Mesothelial cell of epicardium (in vitro differentiated cells): Measurements from ENCODE around the gene ALG12. TPM values are rescaled to one million over a fixed set of nuclear protein-coding genes. Genes with fewer than 3 reads are reported as not detected.
"Not testable (repeated sequence)": the region's sequence is repeated elsewhere in the genome, so short reads cannot be mapped to it uniquely, and the experiment has no call there.

Source experiments
- DNase-seq, 2 experiments: peaks; one replicate each; pipeline ENCODE4 v3.0.0; 2021; ENCODE audit warnings: low spot score in 2 of 2; ENCODE audit not compliant: unreplicated experiment in 2 of 2
- H3K27ac Mint-ChIP-seq: 2 replicates; pipeline ENCODE4 v1.8.0; 2021; ENCODE audit warnings: mixed read lengths
- H3K27me3 Mint-ChIP-seq: 2 replicates; pipeline ENCODE4 v1.8.0; 2021; ENCODE audit warnings: low read depth, mixed read lengths
- H3K36me3 Mint-ChIP-seq: 2 replicates; pipeline ENCODE4 v1.8.0; 2021; ENCODE audit warnings: mixed read lengths
- H3K4me1 Mint-ChIP-seq: 2 replicates; pipeline ENCODE4 v1.8.0; 2021; ENCODE audit warnings: mixed read lengths
- H3K4me3 Mint-ChIP-seq: 2 replicates; pipeline ENCODE4 v1.8.0; 2021; ENCODE audit warnings: mild to moderate bottlenecking, moderate library complexity, mixed read lengths
- H3K9me3 Mint-ChIP-seq: 2 replicates; pipeline ENCODE4 v1.8.0; 2021; ENCODE audit warnings: mixed read lengths
- CTCF ChIP-seq: fragments of 200-600 bp; sonication (generic); IDR thresholded peaks from one replicate; pipeline ENCODE4 v1.5.0; 2021; ENCODE audit warnings: antibody characterized with exemption; ENCODE audit not compliant: unreplicated experiment
- total RNA-seq: library from RNA; stranded (reverse); gene quantifications from 3 replicates; pipeline ENCODE4 v1.2.1, GENCODE V29; 2021

The ALG12 gene
- total RNA-seq, 1 donor from 2014 or later = 26.4 TPM

GRCh38 chr22:49856343-49856742, 61.9 kb downstream of the ALG12 start:
- no peak overlapping the region for H3K4me3 Mint-ChIP-seq
- TF ChIP-seq CTCF = no peak
- no peaks in the 10 kb centered on the region for H3K9me3 Mint-ChIP-seq
- no peak overlapping the region for H3K27ac Mint-ChIP-seq
- H3K27me3 Mint-ChIP-seq = peaks cover 15% of the 10 kb centered on the region
- peaks cover 19% of the 10 kb centered on the region for H3K4me1 Mint-ChIP-seq
- H3K36me3 Mint-ChIP-seq = no peaks in the 10 kb centered on the region
- DNase-seq = no peak

- TF ChIP-seq CTCF = no peak
- H3K36me3 Mint-ChIP-seq = no peaks in the 10 kb centered on the region
- H3K4me1 Mint-ChIP-seq = peaks cover 19% of the 10 kb centered on the region
- peak overlapping the region; percentile 96 for H3K27ac Mint-ChIP-seq
- H3K4me3 Mint-ChIP-seq = peak overlapping the region; percentile 95
- H3K9me3 Mint-ChIP-seq = no peaks in the 10 kb centered on the region
- DNase-seq = no peak
- H3K27me3 Mint-ChIP-seq = peaks cover 25% of the 10 kb centered on the region
Observed at GRCh38 chr22:49855251-49855911, 62.9 kb downstream of the ALG12 start.

GRCh38 chr22:49853981-49854831, 64.0 kb downstream of the ALG12 start:
- Mint-ChIP-seq H3K27ac (peak overlapping the region; percentile 96), H3K4me3 (peak overlapping the region; percentile 95), H3K36me3 (no peaks in the 10 kb centered on the region), H3K4me1 (peaks cover 19% of the 10 kb centered on the region), H3K27me3 (peaks cover 34% of the 10 kb centered on the region), H3K9me3 (no peaks in the 10 kb centered on the region)
- no peak for DNase-seq
- TF ChIP-seq CTCF = no peak

GRCh38 chr22:49852898-49853894, 65.0 kb downstream of the ALG12 start, which contains the start of gene ZBED4:
Gene ZBED4, plus strand, starts transcription at chr22:49853844. Its CDS starts 29,819 bp downstream, at chr22:49883663.
- Mint-ChIP-seq H3K4me3 (peak within 1 kb of the TSS; percentile 95), H3K9me3 (no peaks in the 10 kb centered on the region), H3K27ac (peak within 1 kb of the TSS; percentile 96), H3K4me1 (peaks cover 19% of the 10 kb centered on the region), H3K27me3 (peaks cover 40% of the 10 kb centered on the region), H3K36me3 (no peaks in the 10 kb centered on the region)
- no peak for TF ChIP-seq CTCF
- peak; percentile 98 to 99 for DNase-seq

GRCh38 chr22:49852568-49852897, 65.7 kb downstream of the ALG12 start:
- not testable (repeated sequence) for H3K27ac Mint-ChIP-seq, H3K36me3 Mint-ChIP-seq, H3K9me3 Mint-ChIP-seq, DNase-seq
- Mint-ChIP-seq H3K4me1 (peaks cover 19% of the 10 kb centered on the region), H3K4me3 (peak overlapping the region; percentile 65), H3K27me3 (peaks cover 46% of the 10 kb centered on the region)
